NCI-H526 (cell line): ENCODE data around the gene PCNX3.
"Not testable (repeated sequence)": the region's sequence is repeated elsewhere in the genome, so short reads cannot be mapped to it uniquely, and the experiment has no call there.

Source experiments
- DNase-seq, 2 experiments: peaks; one replicate each; lab custom pipeline; 2025; lab: John Stamatoyannopoulos, UW

PCNX3 gene

DNA sequence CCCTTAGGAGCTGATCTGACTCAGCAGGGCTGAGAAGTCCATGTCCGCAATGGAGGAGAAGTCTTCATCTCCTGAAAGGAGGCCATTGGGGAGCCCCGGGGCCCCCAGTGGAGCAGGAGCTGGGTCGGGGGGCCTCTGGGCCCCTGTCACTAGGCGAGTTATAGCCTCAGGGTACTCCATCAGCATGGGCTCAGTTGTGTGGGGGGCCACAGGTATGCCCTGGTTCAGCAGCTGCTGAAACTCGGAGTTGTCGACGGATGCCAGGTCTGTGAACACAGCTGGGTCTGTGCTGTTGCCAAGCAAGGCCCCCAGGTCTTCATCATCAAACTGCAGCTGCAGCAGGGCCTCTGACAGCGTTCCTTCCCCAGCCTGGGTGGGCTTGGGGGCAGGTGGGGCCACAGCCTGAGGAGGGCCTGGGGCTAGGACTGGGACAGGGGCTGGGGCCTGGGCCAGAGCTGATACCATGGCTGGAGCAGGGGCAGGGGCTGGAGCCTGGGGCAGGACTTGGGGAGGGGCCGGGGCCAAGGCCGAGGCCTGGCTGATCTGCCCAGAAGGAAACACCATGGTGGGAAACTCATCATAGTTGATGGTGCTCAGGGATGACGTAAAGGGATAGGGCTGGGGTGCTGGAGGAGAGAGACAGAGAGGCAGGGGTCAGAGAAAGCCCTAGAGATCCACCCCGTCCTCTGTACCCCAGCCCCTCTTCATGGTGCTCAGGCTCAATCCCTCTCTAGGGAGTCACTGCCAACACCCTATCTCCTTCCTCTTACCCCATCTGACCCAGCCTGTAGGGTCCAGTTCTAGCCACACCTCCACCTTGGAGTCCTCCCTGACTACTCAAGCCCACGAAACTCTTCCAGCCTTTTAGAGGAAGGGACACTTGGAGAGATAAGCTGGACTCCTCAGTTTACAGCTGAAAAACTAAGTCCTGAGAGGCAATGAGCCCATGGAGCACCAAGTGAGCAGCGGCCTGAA, 39.1 kb downstream of the PCNX3 start:
- DNase-seq = no peak

DNA sequence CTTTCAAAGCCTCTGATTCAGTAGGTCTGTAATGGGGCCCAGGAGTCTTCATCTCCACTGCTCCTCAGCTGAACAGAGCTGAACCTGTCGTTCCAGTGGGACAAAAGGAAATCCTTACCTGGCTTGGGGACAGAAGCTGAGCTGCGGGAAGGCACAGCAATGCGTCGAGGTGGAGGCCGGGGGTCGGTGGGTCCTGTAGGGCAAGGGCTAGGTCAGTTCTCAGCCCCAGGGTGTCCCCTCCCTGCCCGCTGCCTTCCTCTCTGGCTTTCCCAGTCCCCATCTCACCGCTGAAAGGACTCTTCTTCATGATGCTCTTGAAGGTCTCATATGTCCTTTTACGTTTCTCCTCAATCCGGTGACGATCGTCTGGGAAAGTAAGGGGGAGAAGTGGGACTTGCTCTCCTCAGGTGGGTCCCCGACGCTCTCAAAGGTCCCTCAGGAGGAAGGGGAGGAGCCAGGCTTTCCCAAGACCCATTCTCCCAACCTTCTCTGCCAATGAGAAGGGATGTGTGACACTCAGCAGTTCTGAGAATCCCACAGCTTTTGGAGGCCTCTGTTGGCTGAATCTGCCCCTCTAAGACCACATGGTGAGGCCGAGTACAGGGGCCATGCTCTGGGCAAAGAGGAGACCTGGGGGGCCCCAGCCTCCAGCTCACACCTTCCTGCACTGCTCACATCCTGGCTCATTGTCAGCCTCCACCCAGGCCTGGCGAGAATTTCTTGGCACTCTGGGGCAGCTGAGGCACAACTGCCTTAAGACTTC, 40.2 kb downstream of the PCNX3 start:
- DNase-seq = no peak

DNA sequence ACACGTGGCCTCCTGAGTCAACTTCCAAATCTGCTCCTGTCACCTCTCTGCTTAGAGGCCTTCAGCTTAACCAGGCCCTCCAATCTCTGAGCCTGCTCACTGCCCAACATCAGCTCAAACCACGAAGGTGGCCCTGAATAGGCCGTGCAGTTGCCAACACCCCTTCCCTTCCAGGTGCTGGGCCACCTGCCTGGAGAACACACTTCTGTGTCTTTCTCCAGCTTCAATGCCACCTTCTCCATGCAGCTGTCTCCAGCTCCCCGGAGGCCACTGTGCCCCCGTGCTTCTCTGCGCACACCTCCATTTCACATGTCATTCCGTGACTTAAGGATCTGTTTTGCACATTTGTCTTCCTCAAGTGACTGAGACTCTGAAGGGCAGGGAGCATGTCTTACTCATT, 41.9 kb downstream of the PCNX3 start:
- no peak for DNase-seq

DNA sequence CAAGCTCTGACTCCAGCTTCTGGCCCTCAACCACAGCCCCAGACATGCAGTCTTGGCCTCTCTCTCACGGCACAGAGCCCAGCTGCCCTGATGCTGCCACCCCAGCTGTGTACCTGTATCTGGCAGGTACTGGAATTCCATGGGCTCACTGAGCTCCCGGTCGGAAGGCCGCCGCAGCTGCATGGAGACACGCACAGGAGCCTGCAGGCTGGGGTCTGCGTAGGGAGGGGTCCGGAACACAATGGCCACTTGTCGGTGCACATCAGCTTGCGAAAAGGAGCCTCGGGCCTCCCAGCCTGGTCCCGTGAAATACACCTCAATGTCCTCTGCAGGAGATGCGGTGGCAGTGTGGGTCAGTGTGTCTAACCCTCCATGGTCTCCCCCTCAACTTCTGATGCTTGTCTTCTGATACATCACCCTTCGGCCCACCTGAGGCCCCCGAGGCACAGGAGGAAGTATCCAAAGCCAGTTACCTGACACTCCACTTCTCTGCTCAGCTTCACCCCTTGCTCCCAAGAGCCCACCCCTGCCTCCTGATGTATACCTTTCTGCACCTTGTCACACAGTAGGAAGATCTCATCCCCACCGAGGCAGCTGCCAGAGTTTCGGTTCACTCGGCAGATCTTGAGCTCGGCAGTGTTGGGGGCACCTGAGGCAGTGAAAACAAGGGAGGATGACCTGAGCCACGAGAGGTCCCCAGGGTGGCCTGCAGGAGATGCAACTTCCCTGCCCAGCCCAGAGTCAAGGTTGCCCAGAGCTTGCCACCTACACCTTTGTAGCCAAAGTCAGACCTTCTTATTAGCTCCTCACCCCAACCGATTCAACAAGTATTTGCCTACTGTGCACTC, 42.8 kb downstream of the PCNX3 start:
- no peak for DNase-seq

- DNase-seq = no peak
These were observed 44.5 kb downstream of the PCNX3 start for GRCh38 chr11:65660038-65660437.

DNA sequence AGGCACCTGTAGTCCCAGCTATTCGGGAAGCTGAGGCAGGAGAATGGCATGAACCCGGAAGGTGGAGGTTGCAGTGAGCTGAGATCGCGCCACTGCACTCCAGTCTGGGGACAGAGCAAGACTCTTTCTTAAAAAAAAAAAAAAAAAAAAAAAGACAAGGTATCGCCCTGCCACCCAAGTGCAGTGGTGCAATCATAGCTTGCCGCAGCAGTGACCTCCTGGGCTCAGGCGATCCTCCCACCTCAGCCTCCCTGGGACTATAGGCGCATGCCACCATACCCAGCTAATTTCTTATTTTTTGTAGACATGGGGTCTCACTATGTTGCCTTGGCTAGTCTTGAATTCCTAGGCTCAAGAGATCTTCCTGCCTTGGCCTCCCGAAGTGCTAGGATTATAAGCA, 45.3 kb downstream of the PCNX3 start:
- not testable (repeated sequence) for DNase-seq

- DNase-seq = no peak
These were observed 46.1 kb downstream of the PCNX3 start for GRCh38 chr11:65661599-65662246.

- no peak for DNase-seq
These were observed 46.7 kb downstream of the PCNX3 start for GRCh38 chr11:65662247-65662798.

DNA sequence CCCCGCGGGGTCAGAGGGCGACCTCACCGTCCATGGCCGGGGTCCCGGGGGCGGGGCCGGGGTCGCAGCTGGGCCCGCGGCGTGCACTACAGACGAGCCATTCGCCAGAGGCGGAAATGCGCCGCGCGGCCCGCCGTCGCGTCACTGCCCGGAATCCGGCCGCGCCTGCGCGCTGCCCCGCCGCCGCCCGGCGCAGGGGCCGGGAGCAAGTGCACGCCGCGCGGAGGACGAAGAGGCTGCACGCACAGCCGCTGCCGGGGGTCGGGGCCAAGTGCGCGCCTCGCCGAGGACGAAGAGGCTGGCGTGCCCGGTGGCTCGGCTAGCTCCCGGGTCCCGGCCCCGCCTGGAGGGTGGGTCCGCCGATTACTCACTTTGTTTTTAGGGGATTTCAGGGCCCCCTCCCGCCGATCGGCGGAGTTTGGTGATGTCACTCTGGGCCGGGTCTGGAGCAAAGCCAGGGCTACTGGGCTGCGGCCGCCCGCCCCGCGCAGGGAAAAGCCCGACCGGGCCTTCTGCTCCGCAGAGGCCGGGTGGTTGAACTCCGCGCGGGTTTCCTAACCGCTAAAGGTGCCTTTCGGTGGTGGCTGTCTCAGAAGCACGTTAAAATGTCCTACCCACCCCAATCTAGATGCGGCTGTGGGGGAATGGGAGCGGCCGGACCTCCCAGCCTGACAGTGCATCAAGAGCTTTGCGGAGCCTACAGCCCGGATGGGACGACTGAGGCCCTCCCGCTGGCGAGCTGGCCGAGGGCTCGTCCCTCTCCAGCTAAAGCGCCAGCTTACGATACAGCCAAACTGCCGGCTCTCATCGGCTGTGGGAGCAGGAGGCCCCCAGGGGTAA, 47.4 kb downstream of the PCNX3 start, which contains the start of gene RELA:
RELA (minus strand) TSS at position 118 of the 840 bp plus-strand sequence; CDS start at position 34, 84 bp downstream.
- peak; percentile 64 to 97 for DNase-seq

- peak in 1 of 2 experiments; percentile 69 for DNase-seq
These were observed 48.1 kb downstream of the PCNX3 start for GRCh38 chr11:65663639-65664200.

DNA sequence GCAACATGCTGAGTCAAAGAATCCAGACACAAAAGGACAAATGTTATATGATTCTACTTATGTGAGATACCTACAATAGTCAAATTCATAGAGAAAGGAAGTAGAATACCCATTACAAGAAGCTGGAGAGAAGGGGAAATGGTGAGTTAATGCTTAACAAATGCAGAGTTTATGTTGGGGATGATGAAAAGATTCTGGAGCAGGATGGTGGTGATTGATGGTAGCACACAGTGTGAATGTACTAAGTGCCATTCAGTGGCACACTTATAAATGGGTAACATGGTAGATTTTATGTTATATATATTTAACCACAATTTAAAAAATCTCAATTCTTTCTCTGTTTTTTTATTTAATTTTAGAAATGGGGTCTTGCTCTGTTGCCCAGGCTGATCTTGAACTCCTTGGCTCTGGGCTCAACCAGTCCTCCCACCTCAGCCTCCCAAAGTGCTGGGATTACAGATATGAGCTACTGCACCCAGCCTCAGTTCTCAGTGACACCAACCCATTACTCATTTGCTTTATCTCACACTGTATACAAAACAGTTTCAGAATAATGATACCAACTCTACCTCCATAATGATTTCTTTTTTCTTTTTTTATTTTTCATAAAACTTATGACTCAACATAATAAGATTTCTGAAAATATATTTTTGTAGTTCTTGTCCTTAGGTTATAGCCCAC, 56.7 kb downstream of the PCNX3 start:
- DNase-seq = no peak

- DNase-seq = no peak
These were observed 57.4 kb downstream of the PCNX3 start for GRCh38 chr11:65672982-65673381.

GRCh38 chr11:65680192-65680743, 64.7 kb downstream of the PCNX3 start:
- no peak for DNase-seq

DNA sequence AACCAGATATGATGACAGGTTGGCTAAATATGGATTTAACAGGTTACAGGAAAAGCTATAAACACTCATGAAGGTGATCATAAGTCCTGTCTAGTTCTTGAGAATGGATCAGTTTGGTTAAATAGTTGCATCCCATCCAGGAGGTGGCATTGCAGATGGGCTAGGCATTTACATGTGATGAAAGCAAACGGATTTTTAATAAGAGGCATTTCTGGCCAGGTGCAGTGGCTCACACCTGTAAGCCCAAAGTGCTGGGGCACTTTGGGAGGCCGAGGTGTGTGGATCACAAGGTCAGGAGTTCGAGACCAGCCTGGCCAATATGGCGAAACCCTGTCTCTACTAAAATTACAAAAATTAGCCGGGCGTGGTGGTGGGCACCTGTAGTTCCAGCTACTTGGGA, 67.9 kb downstream of the PCNX3 start:
- not testable (repeated sequence) for DNase-seq

DNA sequence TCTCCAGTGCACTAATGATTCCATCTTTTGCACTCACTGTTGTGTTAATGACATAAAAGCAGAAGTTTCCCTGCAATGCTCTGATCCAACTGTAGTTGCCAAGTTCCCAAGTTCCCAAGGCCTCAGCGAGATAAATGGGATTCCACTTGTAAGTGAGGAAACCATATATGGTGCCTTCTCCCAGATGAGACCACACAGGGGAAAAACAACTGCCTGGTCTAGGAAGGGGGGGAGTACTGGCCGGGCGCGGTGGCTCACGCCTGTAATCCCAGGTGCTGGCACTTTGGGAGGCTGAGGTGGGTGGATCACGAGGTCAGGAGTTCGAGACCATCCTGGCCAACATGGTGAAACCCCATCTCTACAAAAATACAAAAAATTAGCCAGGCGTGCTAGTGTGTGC, 70.4 kb downstream of the PCNX3 start:
- DNase-seq = no peak
